ENCODE measurements around the gene ADAMTS1.
"Not testable (repeated sequence)": the region's sequence is repeated elsewhere in the genome, so short reads cannot be mapped to it uniquely, and the experiment has no call there.

DNA sequence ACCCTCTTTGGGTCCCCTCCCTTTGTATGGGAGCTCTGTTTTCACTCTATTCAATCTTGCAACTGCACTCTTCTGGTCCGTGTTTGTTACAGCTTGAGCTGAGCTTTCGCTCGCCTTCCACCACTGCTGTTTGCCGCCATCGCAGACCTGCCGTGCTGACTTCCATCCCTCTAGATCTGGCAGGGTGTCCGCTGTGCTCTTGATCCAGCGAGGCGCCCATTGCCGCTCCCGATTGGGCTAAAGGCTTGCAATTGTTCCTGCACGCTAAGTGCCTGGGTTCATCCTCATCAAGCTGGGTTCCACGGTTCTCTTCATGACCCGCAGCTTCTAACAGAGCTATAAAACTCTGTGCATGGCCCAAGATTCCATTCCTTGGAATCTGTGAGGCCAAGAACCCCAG is 9.5 kb upstream of the ADAMTS1 start:
- TF ChIP-seq ARNTL (CRISPR knock-in tag; IDR thresholded peaks at IDR 0.05; ENCODE audit: borderline replicate concordance, low read depth); ZC3H10 (CRISPR knock-in tag; IDR thresholded peaks at IDR 0.05): not testable (repeated sequence)
- TF ChIP-seq, protein P1, sequence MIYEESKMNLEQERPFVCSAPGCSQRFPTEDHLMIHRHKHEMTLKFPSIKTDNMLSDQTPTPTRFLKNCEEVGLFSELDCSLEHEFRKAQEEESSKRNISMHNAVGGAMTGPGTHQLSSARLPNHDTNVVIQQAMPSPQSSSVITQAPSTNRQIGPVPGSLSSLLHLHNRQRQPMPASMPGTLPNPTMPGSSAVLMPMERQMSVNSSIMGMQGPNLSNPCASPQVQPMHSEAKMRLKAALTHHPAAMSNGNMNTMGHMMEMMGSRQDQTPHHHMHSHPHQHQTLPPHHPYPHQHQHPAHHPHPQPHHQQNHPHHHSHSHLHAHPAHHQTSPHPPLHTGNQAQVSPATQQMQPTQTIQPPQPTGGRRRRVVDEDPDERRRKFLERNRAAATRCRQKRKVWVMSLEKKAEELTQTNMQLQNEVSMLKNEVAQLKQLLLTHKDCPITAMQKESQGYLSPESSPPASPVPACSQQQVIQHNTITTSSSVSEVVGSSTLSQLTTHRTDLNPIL (CRISPR knock-in tag; IDR thresholded peaks at IDR 0.05; ENCODE audit: low read depth): not testable (repeated sequence)
- TF ChIP-seq, protein P2, sequence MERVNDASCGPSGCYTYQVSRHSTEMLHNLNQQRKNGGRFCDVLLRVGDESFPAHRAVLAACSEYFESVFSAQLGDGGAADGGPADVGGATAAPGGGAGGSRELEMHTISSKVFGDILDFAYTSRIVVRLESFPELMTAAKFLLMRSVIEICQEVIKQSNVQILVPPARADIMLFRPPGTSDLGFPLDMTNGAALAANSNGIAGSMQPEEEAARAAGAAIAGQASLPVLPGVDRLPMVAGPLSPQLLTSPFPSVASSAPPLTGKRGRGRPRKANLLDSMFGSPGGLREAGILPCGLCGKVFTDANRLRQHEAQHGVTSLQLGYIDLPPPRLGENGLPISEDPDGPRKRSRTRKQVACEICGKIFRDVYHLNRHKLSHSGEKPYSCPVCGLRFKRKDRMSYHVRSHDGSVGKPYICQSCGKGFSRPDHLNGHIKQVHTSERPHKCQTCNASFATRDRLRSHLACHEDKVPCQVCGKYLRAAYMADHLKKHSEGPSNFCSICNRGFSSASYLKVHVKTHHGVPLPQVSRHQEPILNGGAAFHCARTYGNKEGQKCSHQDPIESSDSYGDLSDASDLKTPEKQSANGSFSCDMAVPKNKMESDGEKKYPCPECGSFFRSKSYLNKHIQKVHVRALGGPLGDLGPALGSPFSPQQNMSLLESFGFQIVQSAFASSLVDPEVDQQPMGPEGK (CRISPR knock-in tag; IDR thresholded peaks at IDR 0.05; ENCODE audit: borderline replicate concordance): not testable (repeated sequence)
